Measurements from ENCODE around the gene ELFN1.

DNA sequence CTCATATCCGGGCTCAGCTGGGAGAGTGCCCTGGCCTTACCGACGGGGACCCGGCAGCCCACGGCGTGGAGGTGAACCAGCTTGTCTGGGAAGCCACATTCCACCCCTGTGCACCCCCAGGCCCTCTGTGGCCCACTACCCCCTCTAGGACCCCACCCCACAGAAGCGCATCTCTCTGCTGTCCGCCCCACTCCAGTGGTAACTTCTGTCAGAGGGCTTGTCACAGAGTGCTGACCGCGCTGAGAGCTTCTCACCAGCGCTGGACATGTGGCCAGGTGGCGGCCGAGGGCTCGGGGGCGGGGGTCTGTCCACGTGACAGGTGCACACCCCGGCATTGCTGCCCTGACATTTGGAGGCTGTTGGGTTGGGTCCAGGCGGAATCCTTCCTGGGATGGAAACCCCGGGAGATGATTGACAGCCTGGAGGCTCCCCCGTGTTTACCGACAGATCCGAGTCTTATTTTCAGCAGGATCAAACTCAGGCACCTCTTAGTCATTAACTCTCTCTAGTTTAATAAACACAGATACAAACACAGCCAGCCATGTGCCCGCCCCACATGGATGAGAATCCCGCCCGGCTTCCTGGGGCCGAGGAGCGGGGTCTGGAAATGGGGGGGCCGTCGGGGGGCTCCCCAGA lies 5.1 kb downstream of the ELFN1 start:
- TF ChIP-seq EZH2phosphoT487 (IDR thresholded peaks at IDR 0.05; ENCODE audit: borderline replicate concordance, low read length): no peak
- TF ChIP-seq, protein P1, sequence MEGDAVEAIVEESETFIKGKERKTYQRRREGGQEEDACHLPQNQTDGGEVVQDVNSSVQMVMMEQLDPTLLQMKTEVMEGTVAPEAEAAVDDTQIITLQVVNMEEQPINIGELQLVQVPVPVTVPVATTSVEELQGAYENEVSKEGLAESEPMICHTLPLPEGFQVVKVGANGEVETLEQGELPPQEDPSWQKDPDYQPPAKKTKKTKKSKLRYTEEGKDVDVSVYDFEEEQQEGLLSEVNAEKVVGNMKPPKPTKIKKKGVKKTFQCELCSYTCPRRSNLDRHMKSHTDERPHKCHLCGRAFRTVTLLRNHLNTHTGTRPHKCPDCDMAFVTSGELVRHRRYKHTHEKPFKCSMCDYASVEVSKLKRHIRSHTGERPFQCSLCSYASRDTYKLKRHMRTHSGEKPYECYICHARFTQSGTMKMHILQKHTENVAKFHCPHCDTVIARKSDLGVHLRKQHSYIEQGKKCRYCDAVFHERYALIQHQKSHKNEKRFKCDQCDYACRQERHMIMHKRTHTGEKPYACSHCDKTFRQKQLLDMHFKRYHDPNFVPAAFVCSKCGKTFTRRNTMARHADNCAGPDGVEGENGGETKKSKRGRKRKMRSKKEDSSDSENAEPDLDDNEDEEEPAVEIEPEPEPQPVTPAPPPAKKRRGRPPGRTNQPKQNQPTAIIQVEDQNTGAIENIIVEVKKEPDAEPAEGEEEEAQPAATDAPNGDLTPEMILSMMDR (conservative IDR thresholded peaks at IDR 0.05; ENCODE audit: low read depth, low read length): no peak
